Naive thymus-derived CD8-positive, alpha-beta T cell (primary cell): Measurements from ENCODE around the gene SEL1L. TPM values are rescaled to one million over a fixed set of nuclear protein-coding genes. Genes with fewer than 3 reads are reported as not detected.
A peak's percentile ranks its signal among the peaks of the same experiment; 100 is the strongest.

ENCODE experiments used
- ATAC-seq, 2 donors: fragments of 150-1000 bp; cut with Tn5 transposase in 1 of 2; sonication (Bioruptor Pico), chemical (Tn5 transposase) in 1 of 2; 1 replicate in 1 of 2; 2 replicates in 1 of 2; pipeline ENCODE4 v1.10.0; 2021; ENCODE audit warnings: mild to moderate bottlenecking in 2 of 2, moderate library complexity in 2 of 2
- POLR2A ChIA-PET: fragments of 350-600 bp; sonication (Branson Sonifier 250); formaldehyde crosslinking; loops from one replicate; lab custom pipeline; 2021; ENCODE audit warnings: antibody characterized with exemption; lab: Charles Lee
- DNase-seq, 10 donors: peaks; one replicate each; pipeline versions ENCODE4 v3.0.0 to v3.0.0-alpha.2; 2020 to 2022
- H3K27ac Mint-ChIP-seq, 10 donors: one replicate each; pipeline ENCODE4 v1.8.0; 2020 to 2022; ENCODE audit warnings: mild to moderate bottlenecking in 10 of 10, mixed read lengths in 10 of 10, moderate library complexity in 4 of 10, inconsistent platforms in 1 of 10
- H3K27me3 Mint-ChIP-seq, 5 donors: one replicate each; pipeline ENCODE4 v1.8.0; 2021 to 2022; ENCODE audit warnings: mixed read lengths in 5 of 5
- H3K36me3 Mint-ChIP-seq, 3 donors: one replicate each; pipeline ENCODE4 v1.8.0; 2020 to 2022; ENCODE audit warnings: mixed read lengths in 3 of 3, mild to moderate bottlenecking in 2 of 3, inconsistent platforms in 1 of 3
- H3K4me1 Mint-ChIP-seq, 4 donors: one replicate each; pipeline ENCODE4 v1.8.0; 2021 to 2022; ENCODE audit warnings: mixed read lengths in 4 of 4
- H3K4me3 Mint-ChIP-seq, 10 donors: one replicate each; pipeline ENCODE4 v1.8.0; 2020 to 2022; ENCODE audit warnings: mild to moderate bottlenecking in 10 of 10, mixed read lengths in 10 of 10, moderate library complexity in 6 of 10, inconsistent platforms in 1 of 10
- H3K9me3 Mint-ChIP-seq, 9 donors: one replicate each; pipeline ENCODE4 v1.8.0; 2020 to 2022; ENCODE audit warnings: mixed read lengths in 9 of 9, mild to moderate bottlenecking in 3 of 9, inconsistent platforms in 1 of 9, moderate library complexity in 1 of 9
- polyA plus RNA-seq, 3 donors: library from polyadenylated mRNA; unstranded; fragments of 300-500 nt; fragmentation: Illumina TruSeq; gene quantifications; one replicate each; pipeline ENCODE4 v1.2.3, GENCODE V29; 2021
- total RNA-seq, 8 experiments: library from RNA in 2 of 8; stranded (reverse) in 2 of 8; gene quantifications; one replicate each; pipeline ENCODE4 v1.2.3 and lab custom pipeline; 2021 to 2026

The SEL1L gene
- total and polyA plus RNA-seq, 5 experiments from 2014 or later = 12.0 to 58.0 (median 22.9) TPM

DNA sequence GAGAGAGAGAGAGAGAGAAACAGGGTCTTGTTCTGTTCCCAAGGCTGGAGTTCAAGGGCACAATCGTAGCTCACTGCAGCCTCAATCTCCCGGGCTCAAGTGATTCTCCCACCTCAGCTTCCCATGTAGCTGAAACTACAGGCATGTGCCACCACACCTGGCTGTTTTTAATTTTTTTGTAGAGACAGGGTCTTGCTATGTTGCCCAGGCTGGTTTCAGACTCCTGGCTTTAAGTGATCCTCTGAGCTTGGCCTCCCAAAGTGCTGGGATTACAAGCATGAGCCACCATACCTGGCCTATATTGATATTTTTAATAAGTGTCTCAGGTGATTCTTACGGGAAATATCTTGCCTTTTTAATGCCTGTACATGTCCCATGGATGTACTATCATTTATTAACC lies 82.7 kb downstream of the SEL1L start:
- peaks cover 5 to 16% (median 13%) of the 10 kb centered on the region in 5 donors for H3K27me3 Mint-ChIP-seq
- no peak overlapping the region for H3K4me3 Mint-ChIP-seq
- POLR2A ChIA-PET = no interaction called here

DNA sequence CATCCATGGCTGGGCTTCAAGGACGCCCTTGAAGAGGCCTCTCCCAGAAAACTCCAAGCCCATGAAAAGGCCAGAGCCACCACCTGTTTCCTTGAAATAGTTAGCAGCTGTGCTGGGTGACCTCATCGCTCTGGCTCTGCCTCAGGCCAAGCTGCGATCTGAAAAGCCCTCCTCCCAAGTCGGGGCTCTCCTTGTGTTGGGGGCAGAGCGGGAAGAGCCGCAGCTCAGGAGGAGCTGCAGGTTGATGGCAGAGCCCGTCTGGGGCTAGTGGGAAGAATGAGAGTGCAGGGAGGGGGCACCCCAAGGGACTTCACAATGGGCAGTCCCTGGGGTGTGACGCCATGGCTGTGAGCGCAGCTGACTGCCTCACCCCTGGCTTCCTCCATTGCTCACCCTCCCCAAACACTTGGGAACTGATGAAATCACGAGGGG lies 83.5 kb downstream of the SEL1L start:
- no peak overlapping the region for H3K4me3 Mint-ChIP-seq

More for the DNA sequence above, 82.7 kb downstream of the SEL1L start:
- ATAC-seq = no peak
- Mint-ChIP-seq H3K36me3 (no peaks in the 10 kb centered on the region), H3K4me1 (peaks cover 0 to 2% (median 0%) of the 10 kb centered on the region in 4 donors), H3K27ac (no peak overlapping the region), H3K9me3 (no peaks in the 10 kb centered on the region)
- no peak for DNase-seq

DNA sequence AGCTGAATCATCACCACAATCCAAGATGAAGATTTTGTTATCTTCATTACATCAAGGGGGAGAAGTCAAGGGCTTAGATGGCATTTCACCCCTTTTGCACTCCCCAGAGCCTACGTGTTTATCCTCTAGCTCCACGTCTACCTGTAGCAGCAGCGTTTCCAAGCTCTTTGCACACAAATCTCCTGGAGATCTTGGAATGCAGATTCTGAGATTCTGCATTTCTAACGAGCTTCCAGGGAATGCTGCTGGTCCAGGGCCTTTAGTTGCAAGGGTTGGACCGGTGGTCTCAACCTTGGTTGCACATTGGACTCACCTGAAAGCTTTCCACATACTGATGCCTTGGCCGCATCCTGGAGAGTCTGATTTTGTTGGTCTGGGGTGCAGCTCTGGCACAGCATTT lies 84.1 kb downstream of the SEL1L start:
- no peaks in the 10 kb centered on the region for H3K9me3 Mint-ChIP-seq
- no peak overlapping the region for H3K27ac Mint-ChIP-seq
- ATAC-seq (no peak), DNase-seq (no peak)
- no peak overlapping the region for H3K4me3 Mint-ChIP-seq
- H3K36me3 Mint-ChIP-seq = no peaks in the 10 kb centered on the region
- H3K27me3 Mint-ChIP-seq = peaks cover 5 to 17% (median 9%) of the 10 kb centered on the region in 5 donors
- H3K4me1 Mint-ChIP-seq = peaks cover 0 to 2% (median 0%) of the 10 kb centered on the region in 4 donors
- POLR2A ChIA-PET = interaction anchor here (0.7 kb wide), 1 partner anchor 15 kb away, joined by 3 read pairs; no protein-coding TSS in a partner anchor

More for the DNA sequence above, 83.5 kb downstream of the SEL1L start:
- H3K27me3 Mint-ChIP-seq = peaks cover 5 to 16% (median 9%) of the 10 kb centered on the region in 5 donors
- H3K9me3 Mint-ChIP-seq = no peaks in the 10 kb centered on the region
- POLR2A ChIA-PET = interaction anchor here (0.6 kb wide), 1 partner anchor 416 kb away, joined by 3 read pairs; no protein-coding TSS in a partner anchor
- no peak overlapping the region for H3K27ac Mint-ChIP-seq
- H3K4me1 Mint-ChIP-seq = peaks cover 0 to 2% (median 0%) of the 10 kb centered on the region in 4 donors
- no peak for ATAC-seq
- no peak for DNase-seq
- no peaks in the 10 kb centered on the region for H3K36me3 Mint-ChIP-seq

DNA sequence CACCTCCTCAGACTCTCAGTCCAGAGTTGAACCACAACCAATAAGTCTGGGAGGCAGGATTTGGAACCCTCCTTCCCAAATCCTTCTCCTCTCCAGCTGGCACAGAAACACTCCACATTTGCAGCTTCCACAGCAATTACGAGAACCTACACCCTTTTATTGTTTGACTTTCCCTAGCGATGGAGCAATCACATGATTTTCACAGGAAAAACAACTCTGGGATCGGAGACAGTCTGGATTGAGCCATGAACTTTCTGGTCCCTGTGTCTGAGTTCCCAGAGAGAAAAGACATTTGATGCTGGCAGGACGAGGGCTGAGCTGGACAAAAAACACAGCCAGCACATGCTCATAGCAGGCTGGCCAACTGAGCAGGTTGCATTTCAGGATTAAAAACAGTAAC lies 84.5 kb downstream of the SEL1L start:
- POLR2A ChIA-PET = interaction anchor here (0.7 kb wide), 1 partner anchor 16 kb away, joined by 3 read pairs; no protein-coding TSS in a partner anchor
- Mint-ChIP-seq H3K4me3 (no peak overlapping the region), H3K4me1 (peaks cover 0 to 2% (median 0%) of the 10 kb centered on the region in 4 donors), H3K27me3 (peaks cover 5 to 21% (median 10%) of the 10 kb centered on the region in 5 donors), H3K27ac (no peak overlapping the region), H3K36me3 (peaks cover 0 to 2% (median 0%) of the 10 kb centered on the region in 3 donors), H3K9me3 (no peaks in the 10 kb centered on the region)
- ATAC-seq = no peak
- no peak for DNase-seq

DNA sequence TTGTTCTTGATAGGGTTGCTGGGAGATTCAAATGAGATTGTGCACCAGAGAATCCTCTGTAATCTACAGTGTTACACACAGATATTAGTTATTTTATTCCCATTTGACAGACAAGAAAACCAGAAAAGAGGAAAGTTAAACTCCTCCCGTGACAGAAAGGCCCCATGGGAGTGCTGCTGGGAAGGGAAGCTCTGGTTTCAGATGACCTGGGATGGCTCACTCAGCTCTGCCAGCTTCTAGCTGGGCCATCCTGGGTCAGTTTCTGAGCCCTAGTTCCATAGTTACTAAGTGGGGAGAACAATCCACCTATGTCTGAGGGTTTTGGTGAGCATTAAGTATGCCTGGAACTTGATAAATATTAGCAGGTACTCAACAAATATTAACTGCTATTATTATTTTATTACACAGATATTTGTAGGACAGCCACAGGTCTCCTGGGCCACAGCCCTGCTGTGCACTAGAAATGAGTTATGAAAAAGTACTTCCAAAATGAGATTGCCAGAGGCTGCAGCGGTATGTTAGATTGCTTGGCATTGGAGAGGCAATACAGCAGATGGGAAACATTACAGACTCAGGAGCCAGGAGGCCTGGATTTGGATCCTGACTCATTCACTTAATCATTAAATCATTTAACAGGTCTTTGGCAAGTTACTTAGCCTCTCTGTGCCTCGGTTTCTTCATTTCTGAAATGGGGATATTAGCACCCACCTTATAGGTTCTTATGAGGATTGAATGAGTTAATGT lies 86.5 kb downstream of the SEL1L start:
- ATAC-seq = no peak
- H3K9me3 Mint-ChIP-seq = no peaks in the 10 kb centered on the region

DNA sequence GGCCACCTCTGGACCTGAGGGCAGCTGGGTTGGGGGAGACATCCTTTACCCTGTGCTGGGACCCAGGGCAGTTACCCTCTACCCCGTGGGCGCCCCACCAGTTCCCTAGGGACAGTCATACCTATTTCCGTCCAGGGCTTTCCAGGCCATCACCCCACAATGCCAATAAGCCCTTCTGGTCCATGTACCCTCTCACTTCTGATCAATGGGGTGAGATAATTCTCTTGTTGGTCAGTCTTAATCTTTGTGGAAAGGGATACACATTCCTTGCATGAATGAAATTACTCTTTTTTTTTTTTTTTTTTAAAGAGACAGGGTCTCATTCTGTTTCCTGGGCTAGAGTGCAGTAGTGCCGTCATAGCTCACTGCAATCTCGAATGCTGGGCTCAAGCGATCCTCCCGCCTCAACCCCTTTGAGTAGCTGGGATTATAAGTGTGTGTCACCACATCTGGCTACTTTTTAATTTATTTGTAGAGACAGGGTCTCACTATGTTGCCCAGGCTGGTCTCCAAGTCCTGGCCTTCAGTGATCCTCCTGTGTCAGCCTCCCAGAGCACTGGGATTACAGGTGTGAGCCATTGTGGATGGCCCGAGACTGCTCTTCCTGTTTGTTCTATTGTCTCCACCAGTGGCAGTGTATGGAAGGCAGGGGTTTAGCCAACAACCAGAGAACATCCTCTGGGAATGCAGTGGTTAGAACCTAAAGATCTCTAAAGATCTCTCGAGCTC lies 87.2 kb downstream of the SEL1L start:
- no peak for DNase-seq
- no peak for ATAC-seq
- peak overlapping the region in 1 of 10 donors; percentile 21 for H3K27ac Mint-ChIP-seq
- peaks cover 18 to 45% (median 24%) of the 10 kb centered on the region in 5 donors for H3K27me3 Mint-ChIP-seq
- H3K4me3 Mint-ChIP-seq = no peak overlapping the region
- POLR2A ChIA-PET = no interaction called here
- H3K4me1 Mint-ChIP-seq = no peaks in the 10 kb centered on the region
- no peaks in the 10 kb centered on the region for H3K9me3 Mint-ChIP-seq
- peaks cover 0 to 4% (median 0%) of the 10 kb centered on the region in 3 donors for H3K36me3 Mint-ChIP-seq

More for the DNA sequence above, 86.5 kb downstream of the SEL1L start:
- H3K4me3 Mint-ChIP-seq = no peak overlapping the region
- POLR2A ChIA-PET = no interaction called here
- H3K4me1 Mint-ChIP-seq = no peaks in the 10 kb centered on the region
- DNase-seq = no peak
- peaks cover 0 to 4% (median 0%) of the 10 kb centered on the region in 3 donors for H3K36me3 Mint-ChIP-seq
- H3K27me3 Mint-ChIP-seq = peaks cover 15 to 38% (median 19%) of the 10 kb centered on the region in 5 donors
- peak overlapping the region in 1 of 10 donors; percentile 21 for H3K27ac Mint-ChIP-seq

DNA sequence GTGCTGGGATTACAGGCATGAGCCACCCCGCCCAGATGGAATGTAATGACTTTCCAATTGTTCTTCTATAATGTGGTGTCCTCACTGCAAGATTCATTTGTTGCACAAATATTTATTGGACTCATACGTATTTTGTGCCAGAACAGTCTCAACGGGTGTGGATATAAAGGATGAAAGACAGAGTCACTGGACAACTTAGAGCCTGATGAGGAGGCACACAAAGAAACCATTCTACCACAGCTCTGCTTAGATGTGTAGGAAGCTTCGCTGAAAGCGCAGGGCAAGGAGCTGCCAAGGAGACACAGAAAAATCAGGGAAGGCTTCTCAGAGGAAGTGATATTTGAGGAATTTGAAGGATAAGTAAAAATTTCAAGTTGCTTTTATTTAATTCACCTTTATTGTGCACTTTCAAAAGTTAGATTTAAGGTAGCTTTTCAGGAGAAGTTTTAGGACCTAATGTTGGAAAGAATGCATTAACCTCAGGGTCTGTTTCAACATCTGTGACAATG lies 92.0 kb downstream of the SEL1L start:
- ATAC-seq = no peak
- POLR2A ChIA-PET = no interaction called here
- peaks cover 5 to 9% (median 7%) of the 10 kb centered on the region in 4 donors for H3K4me1 Mint-ChIP-seq
- peaks cover 40 to 76% (median 49%) of the 10 kb centered on the region in 5 donors for H3K27me3 Mint-ChIP-seq
- peaks cover 0 to 4% (median 2%) of the 10 kb centered on the region in 3 donors for H3K36me3 Mint-ChIP-seq
- DNase-seq = no peak
- peak overlapping the region in 1 of 10 donors; percentile 74 for H3K27ac Mint-ChIP-seq
- H3K9me3 Mint-ChIP-seq = no peaks in the 10 kb centered on the region
- H3K4me3 Mint-ChIP-seq = no peak overlapping the region

DNA sequence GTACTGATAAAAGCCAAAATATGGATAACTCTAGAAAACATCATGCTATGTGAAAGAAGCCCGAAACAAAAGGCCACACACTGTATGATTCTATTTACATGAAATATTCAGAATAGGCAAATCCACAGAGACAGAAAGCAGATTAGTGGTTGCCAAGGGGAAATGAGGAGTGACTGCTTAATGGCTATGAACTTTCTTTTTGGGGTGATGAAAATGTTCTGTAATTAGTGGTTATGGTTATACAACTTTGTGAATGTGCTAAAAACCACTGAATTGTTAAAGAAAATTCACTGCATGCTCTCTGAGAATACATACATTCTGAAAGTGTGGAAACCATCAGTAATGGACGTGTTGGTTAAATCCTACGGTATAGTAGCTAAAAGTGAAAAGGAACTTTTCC lies 93.6 kb downstream of the SEL1L start:
- H3K27me3 Mint-ChIP-seq = peaks cover 46 to 85% (median 55%) of the 10 kb centered on the region in 5 donors
- H3K4me1 Mint-ChIP-seq = peaks cover 11 to 18% (median 12%) of the 10 kb centered on the region in 4 donors
- H3K9me3 Mint-ChIP-seq = no peaks in the 10 kb centered on the region
- DNase-seq = no peak
- no peak for ATAC-seq
- no peak overlapping the region for H3K27ac Mint-ChIP-seq
- POLR2A ChIA-PET = no interaction called here
- H3K4me3 Mint-ChIP-seq = no peak overlapping the region
- peaks cover 0 to 4% (median 2%) of the 10 kb centered on the region in 3 donors for H3K36me3 Mint-ChIP-seq

DNA sequence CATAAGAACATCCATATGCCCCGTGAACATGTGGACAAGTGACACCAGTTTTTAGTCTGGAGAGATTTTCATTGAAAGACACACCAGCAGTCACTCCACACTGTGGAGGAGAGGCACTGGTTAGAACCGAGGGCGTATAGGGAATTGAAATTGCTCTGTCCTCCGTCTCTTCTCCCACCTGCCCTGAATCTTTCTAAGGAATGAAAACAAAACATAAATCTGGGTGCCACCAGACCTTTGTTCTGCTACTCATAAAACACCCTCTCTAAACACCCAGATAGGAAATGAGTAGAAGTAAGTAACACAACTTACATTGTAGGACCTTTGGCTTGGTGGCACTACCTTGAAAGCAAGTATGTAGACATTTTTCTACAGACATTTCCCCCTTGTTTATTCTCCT lies 96.4 kb downstream of the SEL1L start:
- ATAC-seq (no peak), DNase-seq (no peak)
- Mint-ChIP-seq H3K27ac (no peak overlapping the region), H3K9me3 (no peaks in the 10 kb centered on the region), H3K4me1 (peaks cover 11 to 18% (median 12%) of the 10 kb centered on the region in 4 donors), H3K36me3 (peaks cover 0 to 2% (median 0%) of the 10 kb centered on the region in 3 donors), H3K27me3 (peaks cover 51 to 89% (median 74%) of the 10 kb centered on the region in 5 donors), H3K4me3 (peak overlapping the region; percentile 72 to 90 (median 80))
- POLR2A ChIA-PET = no interaction called here

DNA sequence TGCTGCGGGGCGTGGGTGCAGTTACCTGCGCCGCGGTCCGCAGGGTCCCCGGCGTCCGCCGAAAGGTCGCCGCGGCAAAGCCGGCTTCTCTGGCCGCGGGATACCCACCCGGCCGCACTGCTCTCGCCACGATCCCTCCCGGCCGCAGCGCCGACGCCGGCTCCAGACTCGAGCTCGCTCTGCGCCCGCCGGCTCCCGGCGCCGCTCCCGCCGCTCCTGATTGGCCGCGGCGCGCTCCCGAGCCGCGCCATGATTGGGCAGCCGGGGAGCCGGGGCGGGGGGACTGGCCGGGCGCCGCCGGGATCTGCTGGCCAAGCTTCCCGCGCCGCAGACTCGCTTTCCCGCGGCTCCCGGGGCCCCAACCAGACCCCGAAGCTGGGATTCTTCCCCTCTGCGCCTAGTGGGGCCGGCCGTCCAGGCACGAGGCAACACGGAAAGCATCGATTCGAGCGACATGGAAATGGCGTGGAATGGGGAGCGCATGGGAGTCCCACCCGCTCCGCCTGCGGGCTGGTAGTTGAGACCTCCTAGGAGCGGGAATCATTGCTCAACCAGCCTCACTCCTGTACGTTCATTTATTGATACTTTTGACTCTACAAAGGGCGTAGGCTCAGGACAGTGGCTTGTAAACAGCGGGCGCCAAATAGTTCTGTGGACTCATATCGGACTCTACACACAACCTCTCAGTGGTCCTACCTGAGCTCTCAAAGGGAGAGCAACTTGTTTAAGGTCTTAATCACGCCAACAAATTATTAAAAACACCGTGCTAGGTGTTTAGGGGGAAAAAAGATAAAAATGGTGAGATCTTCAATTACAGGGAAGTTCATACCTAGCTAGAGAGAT lies 97.1 kb downstream of the SEL1L start:
- H3K4me3 Mint-ChIP-seq = peak overlapping the region; percentile 72 to 90 (median 80)
- DNase-seq = peak in 5 of 10 donors; percentile 15 to 21 (median 19)
- POLR2A ChIA-PET = no interaction called here
- H3K27me3 Mint-ChIP-seq = peaks cover 52 to 87% (median 73%) of the 10 kb centered on the region in 5 donors
- H3K36me3 Mint-ChIP-seq = peaks cover 0 to 2% (median 0%) of the 10 kb centered on the region in 3 donors
- peak overlapping the region in 2 of 10 donors; percentile 28 to 79 for H3K27ac Mint-ChIP-seq
- no peaks in the 10 kb centered on the region for H3K9me3 Mint-ChIP-seq
- peaks cover 11 to 18% (median 12%) of the 10 kb centered on the region in 4 donors for H3K4me1 Mint-ChIP-seq
- ATAC-seq = peak; percentile 62 to 88

DNA sequence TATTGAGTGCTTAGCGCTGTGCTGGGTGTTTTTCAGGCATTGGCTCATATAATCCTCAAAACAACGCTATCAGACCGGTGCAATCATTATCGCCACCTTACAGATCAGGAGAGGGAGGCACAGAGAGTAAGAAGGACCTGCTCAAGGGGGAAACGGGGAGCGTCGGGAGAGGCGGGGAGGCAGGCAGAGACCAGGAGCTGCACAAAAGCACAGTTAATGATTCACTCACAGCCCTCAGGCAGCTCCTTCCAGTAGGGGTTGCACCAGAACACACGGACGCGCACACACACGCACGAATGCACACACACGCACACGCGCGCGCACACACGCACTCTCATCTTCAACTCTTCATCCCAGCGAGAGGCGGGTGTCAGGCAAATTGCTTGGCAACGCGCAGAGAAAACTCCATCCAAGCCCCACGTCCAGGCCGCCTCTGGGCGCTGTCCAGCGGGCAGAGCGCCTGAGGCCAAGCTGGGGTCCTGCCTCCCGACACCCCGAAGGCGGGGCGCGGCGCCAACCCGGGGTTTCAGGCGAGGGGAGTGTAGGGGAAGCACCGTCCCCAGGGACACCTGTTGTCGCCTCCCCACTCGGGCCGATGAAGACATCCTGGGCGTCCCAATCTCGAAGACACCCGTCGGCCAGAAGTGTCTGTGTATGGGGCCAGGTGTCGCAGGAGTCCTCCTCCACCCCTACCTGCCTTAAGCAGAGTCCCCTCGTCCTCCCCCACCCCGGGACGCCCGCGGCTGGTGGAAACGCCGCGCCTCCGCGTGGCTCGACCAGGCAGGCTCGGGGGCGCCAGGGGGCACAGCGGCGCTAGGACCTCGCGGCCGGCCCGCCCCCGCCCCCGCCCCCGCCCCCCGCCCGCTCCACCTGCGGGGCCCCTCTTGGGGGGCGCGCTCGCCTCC lies 98.0 kb downstream of the SEL1L start:
- H3K9me3 Mint-ChIP-seq = no peaks in the 10 kb centered on the region
- POLR2A ChIA-PET = no interaction called here

More for the DNA sequence above, 98.0 kb downstream of the SEL1L start:
- H3K27me3 Mint-ChIP-seq = peaks cover 47 to 78% (median 69%) of the 10 kb centered on the region in 5 donors
- peak overlapping the region; percentile 74 to 93 (median 84) for H3K4me3 Mint-ChIP-seq
- ATAC-seq (peak; percentile 56 to 58), DNase-seq (peak in 7 of 10 donors; percentile 1 to 30 (median 12))
- peak overlapping the region in 2 of 10 donors; percentile 22 to 87 for H3K27ac Mint-ChIP-seq
- peaks cover 0 to 2% (median 0%) of the 10 kb centered on the region in 3 donors for H3K36me3 Mint-ChIP-seq
- H3K4me1 Mint-ChIP-seq = peaks cover 11 to 18% (median 12%) of the 10 kb centered on the region in 4 donors
